ENCODE data around the gene SLC35G1. TPM values are rescaled to one million over a fixed set of nuclear protein-coding genes. Genes with fewer than 3 reads are reported as not detected.

SLC35G1 gene, protein sequence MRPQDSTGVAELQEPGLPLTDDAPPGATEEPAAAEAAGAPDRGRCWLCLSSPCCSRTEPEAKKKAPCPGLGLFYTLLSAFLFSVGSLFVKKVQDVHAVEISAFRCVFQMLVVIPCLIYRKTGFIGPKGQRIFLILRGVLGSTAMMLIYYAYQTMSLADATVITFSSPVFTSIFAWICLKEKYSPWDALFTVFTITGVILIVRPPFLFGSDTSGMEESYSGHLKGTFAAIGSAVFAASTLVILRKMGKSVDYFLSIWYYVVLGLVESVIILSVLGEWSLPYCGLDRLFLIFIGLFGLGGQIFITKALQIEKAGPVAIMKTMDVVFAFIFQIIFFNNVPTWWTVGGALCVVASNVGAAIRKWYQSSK
- polyA plus RNA-seq (2013, experiment 1 of 2; ENCODE audit: insufficient read length), result 3.3 TPM
- polyA plus RNA-seq (2013, experiment 2 of 2; ENCODE audit: insufficient read length), result 2.1 TPM

DNA sequence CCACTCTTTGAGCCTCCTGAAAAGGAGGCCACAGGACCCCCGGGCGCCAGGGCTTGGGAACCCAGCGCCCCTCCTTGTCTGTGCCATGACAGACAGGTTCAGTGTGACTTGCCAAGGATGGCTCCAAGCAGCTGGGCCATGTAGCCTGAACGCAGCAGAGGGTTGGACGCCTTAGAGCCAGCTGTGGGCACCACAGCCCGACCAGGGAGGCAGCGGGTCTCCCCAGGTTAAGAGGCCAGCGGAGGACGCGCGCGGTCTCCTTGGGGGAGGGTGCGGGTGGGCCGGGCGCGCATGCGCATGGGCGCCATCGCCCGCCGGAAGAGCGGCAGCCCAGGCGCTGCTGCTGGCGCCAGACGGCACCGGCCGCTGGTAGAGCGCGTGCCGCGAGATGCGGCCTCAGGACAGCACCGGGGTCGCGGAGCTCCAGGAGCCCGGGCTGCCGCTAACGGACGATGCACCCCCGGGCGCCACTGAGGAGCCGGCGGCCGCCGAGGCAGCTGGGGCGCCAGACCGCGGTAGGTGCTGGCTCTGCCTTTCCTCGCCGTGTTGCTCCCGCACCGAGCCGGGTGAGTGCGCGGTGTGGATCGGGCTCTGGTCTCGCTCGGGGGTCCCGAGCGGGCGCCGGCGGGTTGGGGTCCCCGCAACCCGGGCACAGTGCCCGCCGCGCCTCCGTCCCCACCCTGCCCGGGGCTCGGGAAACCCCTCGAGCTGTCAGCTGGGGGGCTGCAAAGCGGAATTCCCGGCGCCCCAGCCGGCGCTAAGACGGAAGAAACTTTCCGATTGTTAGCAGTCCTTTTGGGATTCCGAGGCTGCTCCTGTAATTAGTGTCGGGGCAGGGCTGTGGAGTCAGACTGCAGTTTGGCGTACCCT lies at the start of gene SLC35G1:
Gene SLC35G1 (plus strand): TSS at position 333 of the 870 bp plus-strand sequence. CDS start 56 bp downstream, at position 389.
- peak; percentile 67 for DNase-seq

DNA sequence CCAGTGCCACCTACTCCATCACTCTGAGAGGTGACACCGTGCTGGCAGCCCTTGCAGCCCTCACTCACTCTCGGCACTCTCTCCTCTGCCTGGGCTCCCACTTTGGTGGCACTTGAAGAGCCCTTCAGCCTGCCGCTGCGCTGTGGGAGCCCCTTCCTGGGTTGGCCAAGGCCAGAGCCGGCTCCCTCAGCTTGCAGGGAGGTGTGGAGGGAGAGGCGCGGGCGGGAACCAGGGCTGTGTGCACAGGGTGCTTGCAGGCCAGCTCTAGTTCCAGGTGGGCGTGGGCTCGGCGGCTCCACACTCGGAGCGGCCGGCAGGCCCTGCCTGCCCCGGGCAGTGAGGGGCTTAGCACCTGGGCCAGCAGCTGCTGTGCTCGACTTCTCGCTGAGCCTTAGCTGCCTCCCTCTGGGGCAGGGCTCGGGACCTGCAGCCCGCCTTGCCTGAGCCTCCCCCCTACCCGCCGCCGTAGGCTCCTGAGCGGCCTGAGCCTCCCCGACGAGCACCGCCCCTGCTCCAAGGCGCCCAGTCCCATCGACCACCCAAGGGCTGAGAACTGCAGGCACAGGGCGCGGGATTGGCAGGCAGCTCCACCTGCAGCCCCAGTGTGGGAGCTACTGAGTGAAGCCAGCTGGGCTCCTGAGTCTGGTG lies 48.7 kb upstream of the SLC35G1 start:
- DNase-seq, result no peak

DNA sequence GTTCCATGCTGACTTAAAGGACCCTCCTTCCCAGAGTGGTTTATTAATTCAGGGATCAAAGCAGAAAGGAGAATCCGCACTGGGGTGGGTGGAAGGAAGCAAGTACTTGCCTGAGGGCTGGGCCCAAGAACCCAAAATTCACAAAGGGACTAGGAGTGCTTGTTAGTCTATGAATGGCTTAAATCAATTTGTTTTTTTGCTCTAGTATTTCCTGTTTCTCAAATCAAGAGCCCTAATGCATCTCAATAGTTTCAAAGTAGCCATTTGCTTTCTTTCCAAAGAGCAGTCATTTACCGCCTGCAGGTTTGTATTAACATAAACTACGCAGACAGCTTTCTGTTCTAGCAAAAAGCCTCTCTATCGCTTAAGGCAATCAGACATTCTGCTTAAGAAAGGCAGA lies 44.2 kb upstream of the SLC35G1 start:
- DNase-seq, result no peak

DNA sequence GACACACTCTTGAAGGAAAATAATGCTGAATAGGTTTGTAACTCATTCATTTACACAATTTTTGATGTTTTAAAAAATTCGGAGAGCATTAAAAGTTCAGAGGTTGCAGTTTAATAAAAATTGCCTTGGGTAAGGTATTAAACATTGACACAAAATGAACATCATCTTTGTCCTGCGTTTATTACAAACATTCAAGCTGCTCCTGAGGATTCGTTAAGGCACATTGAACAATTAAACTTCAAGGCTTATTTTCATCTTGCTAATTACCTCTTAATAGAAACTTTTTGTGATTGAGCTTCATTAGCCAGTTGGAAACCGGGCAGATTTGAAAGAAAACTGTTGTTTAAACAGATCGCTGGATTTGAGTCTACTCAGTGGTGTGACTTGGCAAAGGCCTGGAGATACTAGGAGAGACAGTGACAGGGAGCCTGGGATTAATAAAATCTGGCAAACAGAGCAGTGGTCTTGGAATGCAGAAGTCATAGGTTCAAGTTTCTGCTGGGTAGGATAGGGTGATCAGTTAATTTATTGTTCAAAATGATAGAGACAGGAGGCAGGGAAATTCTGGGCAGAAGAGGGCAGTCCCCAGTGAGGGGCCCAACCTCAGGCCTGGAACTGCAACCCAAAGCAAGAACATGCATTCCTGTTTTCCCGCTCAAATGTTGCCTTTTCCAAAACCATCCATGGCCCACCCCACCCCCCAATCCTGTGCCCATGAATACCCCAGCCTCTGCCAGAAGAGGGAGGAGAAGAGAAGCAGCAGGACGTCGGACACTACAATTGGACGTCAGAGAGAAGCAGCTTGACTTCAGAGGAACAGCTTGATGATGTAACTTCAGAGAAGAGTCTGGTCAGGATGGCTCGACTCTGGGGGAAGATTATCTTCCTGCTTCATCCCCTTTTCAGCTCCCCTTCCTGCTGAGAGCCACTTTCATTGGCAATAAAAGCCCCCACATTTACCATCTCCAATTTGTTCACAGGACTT lies 43.5 kb upstream of the SLC35G1 start:
- no peak for DNase-seq

DNA sequence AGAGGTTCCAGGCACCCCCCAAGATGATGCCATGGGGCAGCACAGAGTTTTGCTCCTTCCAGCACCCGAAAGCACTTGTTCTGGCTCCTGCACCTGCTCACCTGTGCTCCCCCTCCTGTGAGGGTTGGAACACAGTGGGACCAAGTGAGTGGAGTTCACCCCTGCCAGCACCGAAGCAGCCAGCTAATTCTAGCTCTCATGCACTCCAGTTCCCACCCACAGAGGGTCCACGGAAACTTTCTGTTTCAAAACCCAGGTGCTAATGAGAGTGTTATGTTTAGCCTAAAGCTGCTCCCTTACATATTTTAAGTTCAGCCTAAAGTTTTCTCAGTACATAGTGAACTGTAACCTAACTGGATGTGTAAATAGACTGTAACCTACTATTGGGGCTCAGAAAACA lies 42.6 kb upstream of the SLC35G1 start:
- no peak for DNase-seq

DNA sequence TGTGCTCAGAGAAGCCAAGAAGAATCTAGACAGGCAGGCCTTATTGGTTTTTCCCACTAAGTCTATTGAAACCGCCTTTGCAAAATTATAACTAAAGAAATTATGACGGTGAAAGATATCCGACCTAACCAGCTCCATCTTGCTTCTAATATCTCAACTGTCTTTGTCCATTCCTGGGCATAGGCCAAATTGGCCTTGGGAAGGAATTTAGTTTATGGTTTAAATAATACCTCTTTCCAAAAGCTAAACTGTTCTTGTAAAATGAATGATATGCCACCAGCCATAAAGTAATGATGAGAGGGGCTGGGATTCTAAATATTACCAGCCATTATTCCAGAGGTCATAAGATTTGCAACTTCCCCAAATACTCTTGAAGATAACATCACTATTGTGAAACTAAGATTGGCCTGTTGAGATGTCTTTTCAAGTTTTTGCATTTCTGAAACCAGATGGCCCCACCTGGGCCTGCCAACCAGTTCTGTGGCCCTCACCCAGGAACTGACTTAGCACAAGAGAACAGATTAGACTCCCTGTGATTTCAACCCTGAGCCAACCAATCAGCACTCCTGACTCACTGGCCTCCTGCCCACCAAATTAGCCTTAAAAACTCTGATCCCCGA lies 41.2 kb upstream of the SLC35G1 start:
- DNase-seq, result no peak

DNA sequence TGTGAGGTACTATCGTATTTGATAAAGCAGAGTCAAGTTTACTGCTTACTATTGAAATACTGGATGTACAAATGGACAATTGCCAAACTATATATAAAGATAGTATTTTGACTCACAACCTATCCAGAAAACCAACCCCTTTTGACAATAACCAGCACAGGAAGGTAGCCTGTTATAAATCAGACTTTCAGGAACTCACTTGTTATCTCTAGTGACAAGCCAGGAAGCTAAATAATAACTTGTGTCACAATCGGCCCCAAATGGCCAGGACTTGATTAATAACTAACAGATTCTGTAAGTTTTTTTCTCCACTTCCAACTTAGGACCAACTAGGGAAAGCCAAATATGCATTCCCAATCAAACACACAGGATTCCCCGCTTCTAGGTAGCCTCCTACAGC lies 38.8 kb upstream of the SLC35G1 start:
- DNase-seq, result no peak

DNA sequence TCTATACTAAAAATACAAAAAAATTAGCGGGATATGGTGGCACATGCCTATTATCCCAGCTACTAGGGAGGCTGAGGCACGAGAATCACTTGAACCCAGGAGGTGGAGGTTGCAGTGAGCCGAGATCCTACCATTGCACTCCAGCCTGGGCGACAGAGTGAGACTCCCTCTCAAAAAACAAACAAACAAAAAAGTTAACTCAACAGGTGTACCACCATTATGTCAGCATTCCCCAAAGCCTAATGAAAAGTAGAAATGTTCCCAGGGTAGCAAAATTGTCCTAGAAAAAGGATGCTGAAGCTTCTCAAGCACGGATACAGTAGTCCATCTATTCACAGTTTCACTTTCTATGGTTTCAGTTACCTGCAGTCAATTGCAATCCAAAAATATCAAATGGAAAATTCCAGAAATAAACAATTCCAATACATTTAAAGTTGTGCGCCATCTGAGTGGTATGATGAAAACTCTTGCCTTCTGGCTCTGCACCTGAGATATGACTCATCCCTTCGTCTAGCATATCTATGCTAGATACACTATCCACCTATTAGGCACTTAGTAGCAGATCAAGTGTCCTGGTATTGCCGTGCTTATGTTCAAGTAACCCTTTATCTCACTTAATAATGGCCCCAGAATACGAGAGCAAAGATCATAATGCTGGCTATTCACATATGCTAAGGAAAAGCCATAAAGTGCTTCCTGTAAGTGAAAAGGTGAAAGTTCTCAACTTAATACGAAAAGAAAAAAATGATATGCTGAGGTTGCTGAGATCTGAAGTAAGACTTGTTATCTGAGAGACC lies 37.2 kb upstream of the SLC35G1 start:
- DNase-seq, result no peak

DNA sequence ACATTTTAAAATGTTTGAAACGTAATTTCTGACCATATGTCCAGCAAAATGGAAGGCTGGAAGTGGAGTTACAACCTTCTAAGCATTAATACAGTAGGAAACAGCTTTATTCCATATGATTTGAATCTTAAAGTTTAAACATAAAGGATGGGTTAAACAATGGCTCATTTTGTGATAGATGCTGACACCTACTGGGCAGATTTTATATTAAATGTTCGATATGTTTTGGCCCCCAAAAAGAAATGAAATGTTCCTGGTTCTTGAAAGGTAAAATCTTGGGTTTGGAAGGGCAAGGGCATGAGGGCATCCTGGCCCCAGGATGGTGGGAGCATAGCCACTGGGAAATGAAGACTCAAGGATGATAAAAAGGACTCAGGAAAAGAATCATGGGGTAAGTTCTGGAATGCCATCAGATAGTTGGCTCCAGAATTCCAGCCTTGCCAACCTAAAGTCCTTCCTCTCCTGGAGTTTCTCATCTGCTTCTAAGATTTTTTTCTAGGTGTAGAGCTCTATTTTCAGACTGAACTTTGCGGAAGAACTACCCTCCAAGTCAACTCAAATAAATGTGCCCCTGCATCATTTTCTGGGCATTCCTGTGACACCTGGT lies 34.6 kb upstream of the SLC35G1 start:
- peak; percentile 15 for DNase-seq

DNA sequence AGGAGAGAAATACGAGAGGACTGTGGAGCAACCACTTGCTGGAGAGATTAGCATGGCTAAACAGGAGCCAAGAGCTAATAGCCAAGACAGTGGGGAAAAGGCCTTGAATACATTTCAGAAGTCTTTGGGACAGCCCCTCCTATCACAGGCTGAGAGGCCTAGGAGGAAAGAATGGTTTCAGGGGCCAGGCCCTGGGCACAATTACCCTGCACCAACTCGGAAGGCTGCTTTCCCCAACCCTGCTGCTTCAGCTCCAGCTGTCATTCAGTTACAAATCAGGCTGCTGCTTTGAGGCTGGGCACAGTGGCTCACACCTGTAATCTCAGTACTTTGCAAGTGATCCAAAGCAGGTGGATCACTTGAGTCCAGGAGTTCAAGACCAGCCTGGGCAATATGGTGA lies 32.0 kb upstream of the SLC35G1 start:
- no peak for DNase-seq

DNA sequence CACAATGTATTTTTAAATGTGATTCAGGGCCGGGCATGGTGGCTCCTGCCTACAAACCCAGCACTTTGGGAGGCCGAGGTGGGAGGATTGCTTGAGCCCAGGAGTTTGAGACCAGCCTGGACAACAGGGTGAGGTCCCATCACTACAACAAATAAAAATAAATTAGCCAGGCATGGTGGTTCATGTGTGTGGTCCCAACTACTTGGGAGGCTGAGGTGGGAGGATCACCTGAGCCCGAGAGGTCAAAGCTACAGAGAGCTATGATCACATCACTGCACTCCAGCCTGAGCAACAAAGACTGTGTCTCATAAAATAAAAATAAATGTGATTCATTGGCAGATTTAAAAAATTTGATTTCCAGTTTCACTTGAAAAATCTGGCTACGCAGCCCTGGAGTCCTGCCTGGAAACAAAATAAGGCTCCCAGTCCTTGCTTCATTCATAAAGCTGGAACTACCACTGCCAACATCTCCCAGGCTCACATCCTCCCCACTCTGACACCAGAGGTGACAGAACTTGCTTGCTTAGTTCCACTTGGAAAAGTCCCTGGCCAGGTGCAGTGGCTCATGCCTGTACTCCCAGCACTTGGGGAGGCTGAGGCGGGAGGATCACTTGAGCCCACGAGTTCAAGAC lies 27.9 kb upstream of the SLC35G1 start:
- DNase-seq, result no peak

DNA sequence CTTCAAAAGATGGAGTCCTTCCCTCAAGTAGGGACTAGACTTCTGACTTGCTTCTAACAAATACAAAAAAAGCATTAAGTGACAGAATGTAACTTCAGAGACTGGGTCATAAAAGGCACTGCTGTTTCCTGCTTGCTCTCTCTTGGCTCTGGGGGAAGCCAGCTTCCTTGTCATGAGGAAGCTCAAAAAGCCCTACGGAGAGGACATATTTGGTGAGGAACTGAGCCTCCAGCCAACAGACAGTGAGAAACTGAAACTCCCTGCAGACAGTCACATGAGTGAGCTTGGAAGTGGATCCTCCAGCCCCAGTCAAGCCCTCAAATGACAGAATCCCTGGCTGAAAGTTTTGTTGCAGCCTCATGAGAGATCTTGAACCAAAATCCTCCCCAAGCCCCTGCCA lies 26.3 kb upstream of the SLC35G1 start:
- no peak for DNase-seq

DNA sequence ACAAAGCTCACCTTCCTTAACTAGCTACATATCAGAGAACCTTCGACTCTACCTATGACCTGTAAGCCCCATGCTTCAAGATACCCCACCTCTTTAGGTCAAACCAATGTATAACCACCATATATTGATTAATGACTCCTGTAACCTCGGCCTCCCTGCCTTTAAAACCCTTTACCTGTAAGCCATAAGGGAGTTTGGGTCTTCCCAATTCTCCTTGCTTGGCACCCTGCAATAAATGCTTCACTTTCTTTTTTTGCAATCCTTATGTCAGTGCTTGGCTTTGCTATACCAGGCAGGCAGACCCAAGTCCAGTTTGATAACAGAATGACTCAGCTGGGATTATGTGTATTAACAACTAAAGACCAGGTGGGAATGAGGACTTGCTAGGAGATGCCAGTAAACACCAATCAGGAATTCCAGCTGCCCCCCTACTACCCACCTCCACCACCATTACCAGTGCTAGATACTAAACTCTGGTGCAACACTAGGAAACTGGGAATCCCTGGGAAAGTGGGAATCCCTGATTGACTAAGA lies 22.0 kb upstream of the SLC35G1 start:
- DNase-seq, result no peak

DNA sequence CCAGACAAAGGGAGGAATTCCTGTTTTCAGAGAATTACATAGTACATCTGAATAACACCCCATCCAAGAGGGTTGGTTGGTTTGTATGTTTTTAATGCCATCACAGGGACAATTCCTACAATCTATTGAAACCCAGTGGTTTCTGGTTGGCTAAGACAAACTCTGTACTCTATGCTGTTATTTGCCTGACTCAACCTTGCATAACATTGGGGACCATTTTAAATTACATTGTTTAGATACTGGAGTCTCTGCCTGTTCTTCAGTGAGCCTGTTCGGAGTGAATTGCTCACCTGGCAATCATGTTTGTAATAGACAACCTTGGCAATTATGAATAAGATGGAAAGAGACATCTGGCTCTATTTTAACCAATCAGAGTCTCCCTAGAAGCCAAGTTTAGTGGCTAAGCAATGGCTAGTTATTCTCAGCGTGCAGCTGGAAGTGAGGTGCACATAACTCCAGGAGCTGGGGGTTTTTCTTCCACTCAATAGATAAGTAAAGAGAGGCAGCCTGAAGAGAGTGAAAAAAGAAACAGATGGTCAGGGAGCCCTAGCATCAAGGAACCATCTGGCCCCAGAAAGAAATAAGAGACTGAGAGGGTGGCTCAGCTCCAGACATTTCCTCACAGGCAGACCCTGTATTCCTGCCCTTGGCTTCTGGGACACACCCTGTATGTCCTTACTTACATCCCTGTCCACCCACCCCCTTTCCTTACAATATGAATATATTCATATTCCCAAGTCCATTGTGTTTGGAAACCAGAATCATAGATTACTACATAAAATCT lies 21.2 kb upstream of the SLC35G1 start:
- no peak for DNase-seq

DNA sequence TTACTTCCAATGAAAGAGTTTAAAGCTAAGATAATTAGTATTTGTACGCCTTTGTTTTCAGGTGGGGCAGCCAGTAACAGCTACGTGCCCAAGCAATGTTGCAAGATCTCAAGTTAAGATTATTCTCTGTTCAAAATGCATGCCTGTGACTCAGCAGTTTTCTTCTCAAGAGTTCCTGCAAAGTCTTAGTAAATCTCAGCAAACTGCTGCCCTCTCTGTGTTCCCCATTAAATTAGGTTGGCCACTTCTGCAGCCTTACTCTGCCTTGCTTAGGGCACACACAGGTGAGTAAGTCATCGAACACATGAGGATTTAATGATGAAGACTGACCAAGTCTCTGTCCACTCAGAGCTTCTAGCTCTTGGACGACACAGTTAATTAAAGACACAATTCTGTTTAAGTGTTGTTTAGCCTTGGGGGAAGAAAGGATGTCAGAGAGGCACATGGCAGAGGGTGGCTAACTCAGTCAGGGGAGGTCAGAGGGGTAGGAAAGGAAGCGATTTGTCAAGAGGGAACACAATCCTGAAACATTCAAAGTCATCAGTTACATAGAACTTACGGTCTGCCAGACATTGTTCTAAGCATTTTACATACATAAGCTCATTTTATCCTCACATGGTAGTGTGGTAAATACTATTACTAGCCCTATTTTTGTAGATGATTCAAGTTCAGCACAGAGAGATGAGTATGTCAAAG lies 20.2 kb upstream of the SLC35G1 start:
- DNase-seq, result peak; percentile 37

DNA sequence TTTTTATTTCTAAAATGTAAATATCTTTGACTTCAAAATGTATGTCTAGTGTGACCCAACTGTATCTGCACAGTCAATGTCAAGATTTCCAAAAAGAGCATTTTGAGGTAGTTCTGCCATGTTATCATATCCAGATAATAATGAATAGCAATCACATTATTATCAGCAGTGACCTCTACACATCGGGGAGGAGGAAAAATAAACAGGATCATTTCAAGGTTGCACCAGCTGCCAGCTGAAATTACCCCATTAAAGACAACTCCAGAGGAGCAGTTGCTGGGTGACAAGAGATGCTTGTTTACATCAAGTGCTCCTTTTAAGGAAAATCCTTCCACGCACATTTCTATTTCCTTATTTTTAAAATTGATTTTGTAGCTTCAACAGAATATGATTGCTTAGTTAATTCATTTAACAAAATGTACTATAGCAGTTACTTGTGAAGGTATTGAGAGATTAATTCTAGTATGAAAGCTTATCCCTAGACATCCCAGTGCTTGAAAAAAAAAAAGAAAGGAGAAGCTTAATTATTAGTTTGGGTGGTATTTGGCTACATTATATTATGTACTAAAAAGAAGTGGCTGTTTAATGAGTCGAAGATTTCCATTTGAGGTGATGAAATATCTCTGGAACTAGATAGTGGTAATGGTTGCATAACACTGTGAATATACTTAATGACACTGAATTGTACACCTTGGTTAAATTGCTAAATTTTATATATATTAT lies 19.3 kb upstream of the SLC35G1 start:
- DNase-seq, result no peak

DNA sequence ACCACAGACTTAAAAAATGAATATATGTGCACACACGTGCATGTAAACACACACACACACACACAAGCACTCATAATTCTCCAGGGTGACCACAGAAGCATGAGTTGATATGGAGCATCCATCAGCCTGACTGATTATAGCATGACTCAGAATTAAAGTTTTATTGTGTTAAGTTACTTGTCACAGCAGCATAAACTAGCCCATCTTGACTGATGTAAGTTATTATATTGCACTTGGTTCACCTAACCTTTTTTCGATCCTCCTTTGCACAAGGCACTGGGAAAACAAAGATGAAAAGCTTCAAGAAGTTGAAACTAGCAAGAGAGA lies 18.8 kb upstream of the SLC35G1 start:
- peak; percentile 24 for DNase-seq
